ENCODE measurements around the gene CCDC150.
"Not testable (repeated sequence)": the region's sequence is repeated elsewhere in the genome, so short reads cannot be mapped to it uniquely, and the experiment has no call there.

CCDC150 gene

DNA sequence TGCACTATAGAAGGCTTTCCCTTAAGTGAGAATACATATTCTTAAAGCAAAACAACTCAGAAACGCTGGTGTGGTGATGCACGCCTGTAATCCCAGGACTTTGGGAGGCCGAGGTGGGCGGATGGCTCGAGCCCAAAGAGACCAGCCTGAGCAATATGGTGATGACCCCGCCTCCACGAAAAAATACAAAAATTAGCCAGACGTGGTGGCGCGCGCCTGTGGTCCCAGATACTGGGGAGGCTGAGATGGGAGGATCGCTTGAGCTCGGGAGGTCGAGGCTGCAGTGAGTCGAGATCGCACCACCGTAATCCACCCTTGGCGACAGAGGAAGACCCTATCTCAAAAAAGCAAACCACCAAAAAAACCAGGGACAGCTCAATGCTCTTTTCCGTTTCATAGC is 750 bp upstream of the CCDC150 start:
- DNase-seq: no peak

DNA sequence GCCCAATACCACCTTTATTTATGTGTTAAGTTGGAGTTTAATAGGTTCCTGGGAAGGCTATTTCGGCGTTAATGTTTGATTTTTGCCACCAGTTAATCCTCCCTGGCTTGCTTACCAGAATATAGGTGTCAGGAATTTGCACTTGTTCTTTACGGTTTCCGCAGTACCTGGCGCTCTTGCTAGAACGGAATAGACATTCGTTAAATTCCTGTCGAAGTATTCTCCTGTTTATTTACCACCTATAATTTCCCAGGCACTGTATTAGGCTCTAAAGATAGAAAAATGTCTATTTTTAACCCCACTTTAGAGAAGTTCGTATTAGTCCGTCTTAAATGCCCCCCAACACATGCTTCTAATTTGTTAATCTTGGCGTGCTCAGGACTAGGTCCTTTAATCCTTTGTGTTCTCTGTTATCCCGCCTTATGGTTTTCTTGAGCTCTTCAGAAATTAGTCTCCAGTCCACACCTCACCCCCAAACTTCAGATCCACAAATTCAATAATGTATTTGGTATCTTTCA is 575 bp downstream of the CCDC150 start:
- no peak for DNase-seq

DNA sequence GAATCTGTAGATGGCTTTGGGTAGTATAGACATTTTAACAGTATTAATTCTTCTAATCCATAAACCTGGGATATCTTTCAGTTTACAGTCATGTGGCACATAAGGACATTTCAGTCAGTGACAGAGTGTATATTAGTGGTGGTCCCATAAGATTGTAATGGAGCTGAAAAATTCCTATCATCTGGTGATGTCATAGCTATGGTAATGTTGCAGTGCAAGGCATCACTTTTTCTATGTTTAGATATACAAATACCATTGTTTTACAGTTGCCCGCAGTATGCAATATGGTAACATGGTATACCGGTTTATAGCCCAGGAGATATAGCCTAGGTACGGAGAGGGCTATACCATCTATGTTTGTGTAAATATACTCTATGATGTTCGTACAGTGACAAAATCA is 9.7 kb downstream of the CCDC150 start:
- no peak for DNase-seq

DNA sequence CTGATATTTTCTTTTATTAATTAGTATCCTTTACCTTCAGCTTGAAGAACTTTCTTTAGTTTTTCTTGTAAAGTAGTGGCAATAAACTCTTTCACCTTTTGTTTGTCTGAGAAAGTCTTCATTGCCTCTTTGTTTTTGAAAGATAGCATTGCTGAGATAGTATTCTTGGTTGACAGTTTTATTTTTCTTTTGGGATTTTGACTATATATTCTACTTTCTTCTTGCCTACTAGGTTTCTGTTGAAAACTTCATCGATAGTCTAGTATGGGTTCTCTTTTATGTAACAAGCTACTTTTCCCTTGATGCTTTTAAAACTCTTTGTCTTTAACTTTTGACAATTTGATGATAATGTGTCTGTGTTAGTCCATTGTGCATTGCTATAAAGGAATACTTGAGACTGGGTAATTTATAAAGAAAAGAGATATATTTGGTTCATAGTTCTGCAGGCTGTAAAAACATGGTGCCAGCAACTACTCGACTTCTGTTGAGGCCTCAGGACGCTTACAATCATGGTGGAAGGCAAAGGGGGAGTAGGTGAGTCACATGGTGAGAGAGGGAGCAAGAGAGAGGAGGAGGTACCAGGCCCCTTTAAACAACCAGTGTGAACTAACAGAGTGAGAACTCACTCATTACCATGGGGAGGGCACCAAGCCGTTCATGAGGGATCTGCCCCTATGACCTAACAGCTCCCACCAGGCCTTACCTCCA is 12.0 kb downstream of the CCDC150 start:
- no peak for DNase-seq

DNA sequence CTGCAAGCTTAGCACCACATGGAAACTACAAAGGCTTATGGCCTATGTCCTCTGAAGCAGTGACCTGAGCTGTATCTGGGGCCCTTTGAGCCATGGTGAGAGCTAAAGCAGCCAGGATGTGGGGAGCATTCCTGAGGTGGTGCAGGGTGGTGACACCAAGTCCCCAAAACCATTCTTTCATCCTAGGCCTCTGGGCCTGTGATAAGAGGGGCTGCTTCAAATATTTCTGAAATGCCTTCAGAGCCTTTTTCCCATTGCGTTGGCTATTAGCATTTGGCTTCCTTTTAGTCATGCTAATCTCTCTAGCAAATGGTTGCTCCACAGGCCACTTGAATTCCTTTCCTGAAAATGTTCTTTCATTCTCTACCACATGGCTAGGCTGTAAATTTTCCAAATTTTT is 13.4 kb downstream of the CCDC150 start:
- no peak for DNase-seq

DNA sequence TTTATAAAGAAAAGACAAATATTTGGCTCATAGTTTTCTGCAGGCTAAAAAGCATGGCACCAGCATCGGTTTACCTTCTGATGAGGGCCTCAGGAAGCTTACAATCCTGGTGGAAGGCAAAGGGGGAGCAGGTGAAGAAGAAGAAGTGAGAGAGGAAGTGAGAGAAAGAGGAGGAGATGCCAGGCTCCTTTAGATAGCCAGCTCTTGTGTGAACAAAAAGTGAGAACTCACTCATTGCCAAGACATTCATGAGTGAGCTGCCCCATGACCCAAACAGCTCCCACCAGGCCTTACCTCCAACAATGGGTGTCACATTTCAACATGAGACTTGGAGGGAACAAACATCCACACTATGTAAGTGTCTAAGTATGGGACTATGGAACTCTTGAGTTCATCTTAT is 14.3 kb downstream of the CCDC150 start:
- DNase-seq: no peak

DNA sequence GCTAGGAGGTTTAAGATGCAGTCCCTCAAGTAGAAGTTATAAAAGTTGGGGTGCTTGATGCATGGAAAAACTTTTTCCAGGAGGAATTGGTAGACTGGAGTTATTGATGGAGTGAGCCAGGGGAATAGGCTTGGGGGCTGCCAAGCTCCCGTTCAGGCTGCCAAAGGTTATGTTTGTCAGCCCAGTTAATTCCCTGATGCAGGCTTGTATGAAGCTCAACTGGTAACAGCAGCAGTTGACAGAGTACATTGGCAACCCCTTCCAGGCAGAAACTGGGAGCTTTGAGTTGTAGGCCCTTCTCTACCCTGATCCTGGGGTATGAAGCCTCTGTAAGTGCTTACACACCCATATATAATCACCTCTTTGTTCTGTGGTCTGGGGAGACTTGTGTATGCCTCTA is 16.2 kb downstream of the CCDC150 start:
- no peak for DNase-seq

DNA sequence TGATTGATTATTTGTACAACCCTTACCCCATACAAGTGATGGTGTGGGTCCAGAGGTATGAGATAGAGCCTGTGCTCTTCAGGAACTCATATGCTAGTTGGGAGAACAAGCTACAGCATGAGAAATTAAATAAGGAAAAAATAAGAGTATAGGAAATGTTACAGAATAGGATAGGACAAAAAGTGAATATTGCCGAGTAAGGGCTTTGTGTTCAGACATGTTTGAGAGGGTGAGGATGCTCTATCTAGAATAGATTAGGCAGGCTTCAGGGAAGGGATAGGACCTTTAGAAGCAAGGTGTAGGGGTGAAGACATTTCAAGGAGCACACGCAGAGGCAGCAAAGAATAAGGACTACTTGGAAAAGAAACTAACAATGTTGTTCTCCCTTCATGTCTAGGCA is 17.8 kb downstream of the CCDC150 start:
- no peak for DNase-seq

DNA sequence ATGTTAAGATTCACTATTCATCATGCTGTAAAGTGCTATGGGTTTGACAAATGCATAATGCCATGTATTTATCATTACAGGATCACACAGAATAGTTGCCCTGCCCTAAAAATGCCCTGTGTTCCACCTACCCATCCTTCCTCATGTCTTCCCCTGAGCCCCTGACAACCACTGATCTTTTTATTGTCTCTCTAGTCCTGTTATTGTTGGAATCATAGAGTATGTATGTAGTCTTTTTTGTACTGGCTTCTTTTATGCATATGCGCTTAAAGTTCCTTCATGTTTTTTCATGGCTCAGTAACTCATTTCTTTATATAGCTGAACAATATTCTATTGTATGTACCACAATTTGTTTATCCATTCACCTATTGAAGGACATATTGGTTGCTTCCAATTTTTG is 20.3 kb downstream of the CCDC150 start:
- DNase-seq: no peak

DNA sequence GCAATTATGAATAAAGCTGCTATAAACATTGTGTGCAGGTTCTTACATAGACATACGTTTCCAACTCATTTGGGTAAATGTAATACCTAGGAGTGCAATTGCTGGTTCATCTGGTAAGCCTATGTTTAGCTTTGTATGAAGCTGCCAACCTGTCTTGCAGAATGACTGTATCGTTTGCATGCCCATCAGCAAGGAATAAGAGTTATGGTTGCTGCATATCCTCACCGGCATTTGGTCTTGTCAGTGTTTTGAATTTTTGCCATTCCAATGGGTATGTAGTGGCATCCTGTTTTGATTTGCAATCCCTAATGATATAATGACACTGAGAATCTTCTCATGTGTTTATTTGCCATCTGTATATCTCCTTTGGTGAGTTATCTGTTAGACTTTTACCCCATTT is 20.7 kb downstream of the CCDC150 start:
- no peak for DNase-seq

DNA sequence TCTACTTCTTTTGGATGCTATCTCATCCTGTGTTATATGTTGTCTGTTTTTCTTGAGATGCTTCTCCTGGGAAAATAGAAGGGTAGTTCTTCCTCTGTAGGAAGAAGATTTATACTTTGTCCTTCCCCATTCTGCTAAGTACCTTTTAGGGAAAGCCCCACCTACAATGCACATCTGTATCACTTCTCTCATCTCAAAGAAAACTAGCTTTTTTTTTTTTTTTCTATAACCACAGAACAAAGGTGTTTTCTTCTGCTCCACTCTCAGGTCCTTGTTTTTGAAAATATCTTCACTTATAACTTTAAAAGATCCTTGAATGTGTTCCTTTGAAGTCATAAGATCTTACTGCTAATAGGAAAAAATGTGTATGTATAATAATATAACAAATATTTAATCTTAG is 30.8 kb downstream of the CCDC150 start:
- DNase-seq: no peak

DNA sequence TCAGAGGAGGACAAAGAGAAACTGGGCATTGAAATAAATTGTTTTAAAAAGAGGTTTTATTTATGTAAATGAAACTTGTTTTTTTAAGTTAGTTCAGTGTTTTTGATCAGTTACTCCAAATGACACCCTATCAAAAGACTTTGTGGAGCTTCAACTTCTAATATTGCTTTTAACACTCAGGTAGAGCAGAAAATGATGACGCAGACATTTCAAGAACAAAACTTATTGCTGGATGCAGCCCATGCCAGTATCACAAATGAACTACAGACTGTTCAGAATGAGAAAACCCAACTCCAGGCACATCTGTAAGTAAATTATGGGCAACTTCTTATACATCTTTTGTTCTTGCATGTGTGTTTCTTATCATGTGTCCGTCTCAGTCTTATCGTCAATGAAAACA is 36.4 kb downstream of the CCDC150 start:
- DNase-seq: no peak

DNA sequence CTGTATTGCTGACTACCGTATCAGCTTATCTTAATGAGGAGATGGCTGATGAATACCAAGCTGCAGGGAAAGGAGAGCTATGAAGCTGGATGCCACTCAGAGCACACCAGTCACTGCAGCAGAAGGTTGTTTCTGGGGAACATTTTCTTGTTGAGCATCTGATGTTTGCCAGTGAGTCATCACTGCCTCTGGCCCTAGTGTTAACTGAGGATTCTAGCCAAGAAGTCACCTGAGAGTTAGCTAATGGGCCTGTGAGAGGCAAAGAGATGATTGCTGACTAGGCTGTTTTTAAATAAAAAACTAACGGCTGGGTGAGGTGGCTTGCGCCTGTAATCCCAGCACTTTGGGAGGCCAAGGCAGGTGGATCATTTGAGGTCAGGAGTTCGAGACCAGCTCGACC is 37.9 kb downstream of the CCDC150 start:
- no peak for DNase-seq

DNA sequence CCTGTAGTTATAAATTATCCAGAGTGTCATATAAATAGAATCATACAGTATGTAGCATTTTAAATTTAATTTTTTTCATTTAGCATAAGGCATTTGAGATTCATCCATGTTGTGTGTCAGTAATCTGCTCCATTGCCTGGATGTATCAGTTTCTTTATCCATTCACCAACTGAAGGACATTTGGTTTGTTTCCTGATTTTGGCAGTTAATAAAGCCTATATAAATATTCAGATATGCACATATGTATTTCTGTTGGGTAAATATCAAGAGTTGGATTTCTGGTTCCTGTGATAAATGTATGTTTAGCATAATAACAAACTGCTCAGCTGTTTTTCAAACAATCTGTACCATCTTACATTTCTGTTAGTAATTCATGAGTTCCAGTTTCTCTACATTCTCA is 39.9 kb downstream of the CCDC150 start:
- no peak for DNase-seq

DNA sequence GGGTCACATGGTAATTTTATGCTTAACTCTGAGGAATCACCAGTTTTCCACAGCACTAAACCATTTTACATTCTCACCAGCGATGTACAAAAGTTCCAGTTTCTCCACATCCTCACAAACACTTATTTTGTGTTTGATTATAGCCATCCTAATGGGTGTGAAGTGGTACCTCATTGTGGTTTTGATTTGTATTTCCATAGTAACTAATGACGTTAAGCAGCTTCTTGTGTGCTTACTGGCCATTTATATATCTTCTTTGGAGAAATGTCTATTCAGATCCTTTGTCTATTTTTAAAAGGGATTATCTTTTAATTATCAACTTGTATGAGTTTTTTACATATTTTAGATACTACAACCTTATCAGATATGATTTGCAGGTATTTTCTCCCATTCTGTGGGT is 42.0 kb downstream of the CCDC150 start:
- no peak for DNase-seq

DNA sequence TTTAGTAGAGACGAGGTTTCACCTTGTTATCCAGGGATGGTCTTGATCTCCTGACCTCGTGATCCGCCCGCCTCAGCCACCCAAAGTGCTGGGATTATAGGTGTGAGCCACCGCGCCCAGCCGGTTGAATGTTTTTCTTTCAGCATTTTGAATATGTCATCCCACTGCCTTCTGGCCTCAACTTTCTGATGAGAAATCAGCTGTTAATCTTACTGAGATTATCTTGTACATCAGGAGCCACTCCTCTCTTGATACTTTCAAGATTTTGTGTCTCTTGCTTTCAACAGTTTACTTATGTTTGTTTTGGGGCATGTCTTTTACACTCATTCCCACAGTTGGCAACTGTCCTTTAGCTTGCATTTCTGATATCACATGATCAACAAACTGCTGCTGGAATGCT is 46.3 kb downstream of the CCDC150 start:
- no peak for DNase-seq

DNA sequence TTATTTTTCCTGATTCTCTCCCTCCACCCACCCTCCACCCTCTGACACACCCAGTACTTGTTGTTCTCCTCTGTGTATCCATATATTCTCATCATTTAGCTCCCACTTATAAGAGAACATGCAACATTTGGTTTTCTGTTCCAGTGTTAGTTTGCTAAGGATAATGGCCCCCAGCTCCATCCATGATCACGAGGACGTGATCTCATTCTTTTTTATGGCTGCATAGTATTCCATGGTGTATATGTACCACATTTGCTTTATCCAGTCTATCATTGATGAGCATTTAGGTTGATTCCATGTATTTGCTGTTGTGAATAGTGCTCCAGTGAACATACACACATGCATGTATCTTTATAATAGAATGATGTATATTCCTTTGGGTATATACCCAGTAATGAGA is 47.2 kb downstream of the CCDC150 start:
- DNase-seq: not testable (repeated sequence)

DNA sequence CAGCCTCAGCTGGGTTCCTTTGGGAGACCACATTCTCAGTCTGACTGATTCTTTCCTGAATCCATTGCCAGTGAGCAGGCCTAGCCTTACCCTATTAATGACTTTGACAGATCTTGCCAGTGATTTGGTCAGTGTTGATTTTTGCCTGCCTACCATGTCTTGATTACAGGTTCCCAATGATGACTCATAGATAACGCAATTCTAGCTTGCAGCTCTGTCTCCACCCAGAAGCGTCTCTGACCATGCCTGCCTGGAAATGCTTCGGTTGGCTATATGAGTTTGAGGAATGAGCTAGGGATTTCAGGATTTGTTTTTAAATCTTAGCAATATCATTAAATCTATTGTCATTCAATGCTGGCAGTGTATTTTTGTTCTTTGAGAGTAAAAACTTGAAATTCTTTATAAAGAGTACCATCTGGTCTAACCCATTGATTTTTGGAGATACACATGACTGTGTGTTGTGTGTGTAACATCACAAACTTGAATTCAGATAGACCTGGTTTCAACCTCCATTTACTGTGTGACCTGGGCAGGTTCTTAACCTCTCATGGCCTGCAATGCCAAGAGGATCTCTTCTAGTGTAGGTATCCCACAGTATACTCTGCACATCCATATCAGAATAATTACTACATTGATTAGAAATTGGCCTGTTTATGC is 57.0 kb downstream of the CCDC150 start:
- no peak for DNase-seq

DNA sequence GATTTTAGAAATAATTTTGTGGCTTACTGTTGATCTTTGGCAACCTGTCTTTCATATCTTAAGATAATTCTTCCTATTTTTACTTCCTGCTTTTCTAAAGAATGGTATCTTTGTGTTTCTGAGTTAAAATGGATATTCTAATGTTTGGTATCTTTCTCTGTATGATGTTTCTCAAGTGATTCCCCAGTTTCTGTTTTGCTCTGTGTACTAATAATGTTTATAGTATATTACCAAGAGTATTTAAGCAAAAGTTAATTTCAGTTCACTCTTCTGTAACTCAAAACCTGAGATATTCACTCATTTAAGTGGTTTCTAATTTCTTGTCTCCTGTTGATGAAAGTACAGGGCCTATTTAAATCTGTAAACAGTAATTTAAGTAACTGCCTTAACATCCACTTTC is 58.3 kb downstream of the CCDC150 start:
- DNase-seq: no peak

DNA sequence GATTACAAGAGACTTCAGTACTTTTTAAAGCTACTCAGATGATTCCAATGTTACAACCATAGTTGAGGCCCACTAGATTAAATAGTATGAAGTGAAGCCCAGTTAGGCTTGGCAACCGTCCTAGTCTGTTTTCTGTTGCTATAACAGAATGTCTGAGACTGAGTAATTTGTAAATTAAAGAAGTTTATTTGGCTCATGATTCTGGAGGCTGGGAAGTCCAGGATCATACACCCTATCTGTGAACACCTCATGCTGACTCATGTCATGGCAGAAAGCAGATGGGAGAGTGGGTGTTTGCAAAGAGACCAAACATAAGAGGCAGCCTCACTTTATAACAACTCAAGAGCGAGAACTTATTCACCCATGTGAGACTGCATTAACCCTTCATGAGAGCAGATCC is 63.1 kb downstream of the CCDC150 start:
- no peak for DNase-seq

DNA sequence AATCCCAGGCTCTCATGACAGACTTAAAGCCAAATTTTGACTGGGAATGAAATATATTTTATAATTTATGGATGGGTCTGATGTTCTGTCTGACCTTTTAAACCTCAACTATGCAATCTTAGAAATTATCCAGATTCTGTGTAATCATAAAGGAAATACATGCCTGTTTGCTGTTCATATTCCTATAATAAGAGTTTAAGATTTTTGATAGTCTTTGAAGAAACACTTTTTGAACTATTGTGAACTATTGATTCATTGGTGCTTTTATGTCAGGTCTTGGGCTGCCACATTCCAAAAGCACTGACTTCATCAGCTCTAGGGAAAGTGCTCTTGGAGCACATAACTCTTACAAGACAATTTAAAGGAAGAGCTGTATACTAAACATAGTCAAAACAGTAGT is 64.2 kb downstream of the CCDC150 start:
- DNase-seq: no peak

DNA sequence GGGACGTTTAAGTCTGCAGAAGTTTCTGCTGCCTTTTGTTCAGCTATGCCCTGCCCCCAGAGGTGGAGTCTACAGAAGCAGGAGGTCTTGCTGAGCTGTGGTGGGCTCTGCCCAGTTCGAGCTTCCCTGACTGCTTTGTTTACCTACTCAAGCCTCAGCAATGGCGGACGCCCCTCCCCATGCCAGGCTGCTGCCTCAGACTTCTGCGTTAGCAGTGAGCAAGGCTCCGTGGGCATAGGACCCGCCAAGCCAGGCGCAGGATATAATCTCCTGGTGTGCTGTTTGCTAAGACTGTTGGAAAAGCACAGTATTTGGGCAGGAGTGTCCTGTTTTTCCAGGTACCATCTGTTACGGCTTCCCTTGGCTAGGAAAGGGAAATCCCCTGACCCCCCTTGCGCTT is 70.5 kb downstream of the CCDC150 start:
- not testable (repeated sequence) for DNase-seq

DNA sequence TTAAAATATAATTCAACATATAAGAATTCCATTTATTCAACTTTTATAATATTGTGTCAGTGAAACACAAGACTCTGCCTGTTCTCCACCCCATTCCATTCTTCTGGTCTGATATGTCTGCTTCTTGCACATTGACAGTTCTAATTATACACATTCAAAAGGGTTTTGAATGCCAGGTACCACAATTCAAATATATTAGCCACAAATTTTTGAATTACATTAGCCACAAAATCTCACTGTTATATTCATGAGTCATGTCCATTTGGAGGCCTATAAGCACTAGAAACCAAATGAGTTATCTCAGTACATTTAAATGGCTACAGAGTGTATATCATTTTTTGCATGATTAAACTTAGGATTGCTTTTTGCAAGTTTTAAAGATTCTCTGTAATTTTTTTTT is 72.1 kb downstream of the CCDC150 start:
- no peak for DNase-seq

DNA sequence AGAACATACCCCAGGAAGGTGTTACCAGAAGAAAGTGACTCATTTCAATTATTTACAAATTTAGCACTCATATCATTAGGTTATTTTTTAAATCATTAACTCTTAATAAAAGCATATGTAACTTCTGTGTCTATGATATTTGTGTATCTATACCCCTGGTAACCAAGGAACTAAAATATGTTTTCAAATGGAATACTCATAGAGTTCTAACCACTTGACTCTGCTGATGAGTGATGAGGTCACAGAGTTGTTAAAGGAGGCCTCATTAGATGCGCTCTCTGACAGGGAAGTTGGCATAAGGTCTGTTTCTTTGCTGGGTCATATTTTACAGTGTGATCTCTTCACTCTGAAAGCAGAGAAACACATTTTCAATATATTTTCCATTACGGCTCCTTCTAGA is 73.4 kb downstream of the CCDC150 start:
- DNase-seq: no peak

All from CD4-positive, alpha-beta T cell treated with Interleukin-4 for 4 hours (primary cell).